ENCODE measurements around the gene UPK1B.
"Not testable (repeated sequence)": the region's sequence is repeated elsewhere in the genome, so short reads cannot be mapped to it uniquely, and the experiment has no call there.

Gene UPK1B

GRCh38 chr3:119173325-119173724, at the start of gene UPK1B:
Gene UPK1B, plus strand, starts transcription at chr3:119173598. Its CDS starts 13,144 bp downstream, at chr3:119186742.
- no peaks in the 10 kb centered on the region for H3K36me3 Mint-ChIP-seq
- H3K4me1 Mint-ChIP-seq (ENCODE audit: low read depth), result no peaks in the 10 kb centered on the region
- H3K4me3 Mint-ChIP-seq, result no peak within 1 kb of the TSS
- H3K9me3 Mint-ChIP-seq (ENCODE audit: low read depth), result no peaks in the 10 kb centered on the region
- H3K27me3 Mint-ChIP-seq, result peaks cover 10% of the 10 kb centered on the region
- no peak within 1 kb of the TSS for H3K27ac Mint-ChIP-seq

- no peaks in the 10 kb centered on the region for H3K36me3 Mint-ChIP-seq
- H3K4me1 Mint-ChIP-seq (ENCODE audit: low read depth), result no peaks in the 10 kb centered on the region
- no peak overlapping the region for H3K4me3 Mint-ChIP-seq
- no peak overlapping the region for H3K27ac Mint-ChIP-seq
- H3K27me3 Mint-ChIP-seq, result peaks cover 12% of the 10 kb centered on the region
- no peaks in the 10 kb centered on the region for H3K9me3 Mint-ChIP-seq (ENCODE audit: low read depth)
Measured at GRCh38 chr3:119125342-119125741, 48.1 kb upstream of the UPK1B start.

- no peaks in the 10 kb centered on the region for H3K36me3 Mint-ChIP-seq
- H3K27me3 Mint-ChIP-seq, result peaks cover 12% of the 10 kb centered on the region
- H3K4me3 Mint-ChIP-seq, result no peak overlapping the region
- no peak overlapping the region for H3K27ac Mint-ChIP-seq
- H3K9me3 Mint-ChIP-seq (ENCODE audit: low read depth), result no peaks in the 10 kb centered on the region
- H3K4me1 Mint-ChIP-seq (ENCODE audit: low read depth), result no peaks in the 10 kb centered on the region
Measured at GRCh38 chr3:119125742-119126504, 47.5 kb upstream of the UPK1B start.

GRCh38 chr3:119130291-119130690, 43.1 kb upstream of the UPK1B start:
- H3K9me3 Mint-ChIP-seq (ENCODE audit: low read depth); H3K4me3 Mint-ChIP-seq; H3K27ac Mint-ChIP-seq; H3K4me1 Mint-ChIP-seq (ENCODE audit: low read depth); H3K27me3 Mint-ChIP-seq; H3K36me3 Mint-ChIP-seq: not testable (repeated sequence)

- not testable (repeated sequence) for H3K27ac Mint-ChIP-seq; H3K36me3 Mint-ChIP-seq; H3K4me1 Mint-ChIP-seq (ENCODE audit: low read depth); H3K27me3 Mint-ChIP-seq; H3K9me3 Mint-ChIP-seq (ENCODE audit: low read depth); H3K4me3 Mint-ChIP-seq
Measured at GRCh38 chr3:119132291-119132690, 41.1 kb upstream of the UPK1B start.

GRCh38 chr3:119139360-119139759, 34.0 kb upstream of the UPK1B start:
- not testable (repeated sequence) for H3K9me3 Mint-ChIP-seq (ENCODE audit: low read depth); H3K4me3 Mint-ChIP-seq; H3K4me1 Mint-ChIP-seq (ENCODE audit: low read depth); H3K36me3 Mint-ChIP-seq; H3K27ac Mint-ChIP-seq; H3K27me3 Mint-ChIP-seq

- Mint-ChIP-seq H3K9me3 (ENCODE audit: low read depth) (no peaks in the 10 kb centered on the region), H3K36me3 (no peaks in the 10 kb centered on the region), H3K4me3 (no peak overlapping the region), H3K4me1 (ENCODE audit: low read depth) (no peaks in the 10 kb centered on the region), H3K27me3 (no peaks in the 10 kb centered on the region), H3K27ac (no peak overlapping the region)
Measured at GRCh38 chr3:119140466-119140865, 32.9 kb upstream of the UPK1B start.

- no peaks in the 10 kb centered on the region for H3K36me3 Mint-ChIP-seq
- H3K27ac Mint-ChIP-seq, result no peak overlapping the region
- H3K9me3 Mint-ChIP-seq (ENCODE audit: low read depth), result no peaks in the 10 kb centered on the region
- no peaks in the 10 kb centered on the region for H3K27me3 Mint-ChIP-seq
- H3K4me3 Mint-ChIP-seq, result no peak overlapping the region
- H3K4me1 Mint-ChIP-seq (ENCODE audit: low read depth), result no peaks in the 10 kb centered on the region
Measured at GRCh38 chr3:119145128-119145499, 28.3 kb upstream of the UPK1B start.

- Mint-ChIP-seq H3K27ac (no peak within 1 kb of the TSS), H3K36me3 (no peaks in the 10 kb centered on the region), H3K27me3 (no peaks in the 10 kb centered on the region), H3K4me3 (no peak within 1 kb of the TSS), H3K4me1 (ENCODE audit: low read depth) (no peaks in the 10 kb centered on the region), H3K9me3 (ENCODE audit: low read depth) (no peaks in the 10 kb centered on the region)
Measured at GRCh38 chr3:119145500-119146167, 27.8 kb upstream of the UPK1B start, which contains the start of gene TEX55. Gene TEX55, plus strand, starts transcription at chr3:119146165. Its CDS starts 25 bp downstream, at chr3:119146190.

GRCh38 chr3:119146578-119147375, 26.6 kb upstream of the UPK1B start:
- Mint-ChIP-seq H3K36me3 (no peaks in the 10 kb centered on the region), H3K27me3 (no peaks in the 10 kb centered on the region), H3K27ac (no peak overlapping the region), H3K9me3 (ENCODE audit: low read depth) (no peaks in the 10 kb centered on the region), H3K4me3 (no peak overlapping the region), H3K4me1 (ENCODE audit: low read depth) (no peaks in the 10 kb centered on the region)

- H3K36me3 Mint-ChIP-seq, result no peaks in the 10 kb centered on the region
- no peaks in the 10 kb centered on the region for H3K4me1 Mint-ChIP-seq (ENCODE audit: low read depth)
- H3K9me3 Mint-ChIP-seq (ENCODE audit: low read depth), result no peaks in the 10 kb centered on the region
- no peak overlapping the region for H3K27ac Mint-ChIP-seq
- no peak overlapping the region for H3K4me3 Mint-ChIP-seq
- no peaks in the 10 kb centered on the region for H3K27me3 Mint-ChIP-seq
Measured at GRCh38 chr3:119147494-119147893, 25.9 kb upstream of the UPK1B start.

- Mint-ChIP-seq H3K4me1 (ENCODE audit: low read depth) (no peaks in the 10 kb centered on the region), H3K4me3 (no peak overlapping the region), H3K27me3 (peaks cover 2% of the 10 kb centered on the region), H3K9me3 (ENCODE audit: low read depth) (peaks cover 4% of the 10 kb centered on the region), H3K36me3 (peaks cover 3% of the 10 kb centered on the region), H3K27ac (no peak overlapping the region)
Measured at GRCh38 chr3:119148493-119149180, 24.8 kb upstream of the UPK1B start.

- Mint-ChIP-seq H3K9me3 (ENCODE audit: low read depth) (peaks cover 13% of the 10 kb centered on the region), H3K4me3 (no peak overlapping the region), H3K4me1 (ENCODE audit: low read depth) (no peaks in the 10 kb centered on the region), H3K36me3 (peaks cover 10% of the 10 kb centered on the region), H3K27me3 (peaks cover 6% of the 10 kb centered on the region), H3K27ac (no peak overlapping the region)
Measured at GRCh38 chr3:119149484-119149883, 23.9 kb upstream of the UPK1B start.

- Mint-ChIP-seq H3K27ac (no peak overlapping the region), H3K4me1 (ENCODE audit: low read depth) (no peaks in the 10 kb centered on the region)
Measured at GRCh38 chr3:119156868-119157267, 16.5 kb upstream of the UPK1B start.

GRCh38 chr3:119157971-119158370, 15.4 kb upstream of the UPK1B start:
- Mint-ChIP-seq H3K27me3 (peaks cover 23% of the 10 kb centered on the region), H3K4me3 (no peak overlapping the region), H3K9me3 (ENCODE audit: low read depth) (peaks cover 20% of the 10 kb centered on the region), H3K27ac (no peak overlapping the region), H3K36me3 (peaks cover 14% of the 10 kb centered on the region), H3K4me1 (ENCODE audit: low read depth) (no peaks in the 10 kb centered on the region)

More at GRCh38 chr3:119156868-119157267, 16.5 kb upstream of the UPK1B start:
- H3K36me3 Mint-ChIP-seq, result peaks cover 14% of the 10 kb centered on the region
- H3K9me3 Mint-ChIP-seq (ENCODE audit: low read depth), result peaks cover 20% of the 10 kb centered on the region
- H3K4me3 Mint-ChIP-seq, result no peak overlapping the region
- H3K27me3 Mint-ChIP-seq, result peaks cover 19% of the 10 kb centered on the region

All from activated naive CD8-positive, alpha-beta T cell (primary cell).